ENCODE measurements around the gene ZNF469. TPM values are rescaled to one million over a fixed set of nuclear protein-coding genes. Genes with fewer than 3 reads are reported as not detected.

Gene ZNF469
- total and polyA plus RNA-seq, 4 donors: 0.04 to 0.50 (median 0.36) TPM

DNA sequence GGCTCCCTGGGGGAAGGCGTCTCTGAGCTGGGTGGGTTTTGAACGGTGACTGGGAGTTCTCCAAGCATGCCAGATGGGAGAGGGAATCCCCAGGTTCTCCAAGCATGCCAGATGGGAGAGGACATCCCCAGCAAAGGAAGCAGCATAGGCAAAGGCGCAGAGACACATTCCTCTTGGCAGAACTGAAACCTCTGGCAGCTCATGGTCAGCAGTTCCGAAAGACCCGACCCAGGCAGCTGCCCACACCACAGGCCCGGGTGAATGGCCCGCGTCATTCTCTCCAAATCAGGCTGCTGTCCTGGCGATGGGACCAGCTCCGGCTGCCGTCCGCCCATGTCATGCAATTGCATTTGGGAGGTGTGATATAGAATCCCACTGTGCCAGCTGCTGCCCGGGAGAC lies 8.0 kb downstream of the ZNF469 start:
- TF ChIP-seq, protein P1, sequence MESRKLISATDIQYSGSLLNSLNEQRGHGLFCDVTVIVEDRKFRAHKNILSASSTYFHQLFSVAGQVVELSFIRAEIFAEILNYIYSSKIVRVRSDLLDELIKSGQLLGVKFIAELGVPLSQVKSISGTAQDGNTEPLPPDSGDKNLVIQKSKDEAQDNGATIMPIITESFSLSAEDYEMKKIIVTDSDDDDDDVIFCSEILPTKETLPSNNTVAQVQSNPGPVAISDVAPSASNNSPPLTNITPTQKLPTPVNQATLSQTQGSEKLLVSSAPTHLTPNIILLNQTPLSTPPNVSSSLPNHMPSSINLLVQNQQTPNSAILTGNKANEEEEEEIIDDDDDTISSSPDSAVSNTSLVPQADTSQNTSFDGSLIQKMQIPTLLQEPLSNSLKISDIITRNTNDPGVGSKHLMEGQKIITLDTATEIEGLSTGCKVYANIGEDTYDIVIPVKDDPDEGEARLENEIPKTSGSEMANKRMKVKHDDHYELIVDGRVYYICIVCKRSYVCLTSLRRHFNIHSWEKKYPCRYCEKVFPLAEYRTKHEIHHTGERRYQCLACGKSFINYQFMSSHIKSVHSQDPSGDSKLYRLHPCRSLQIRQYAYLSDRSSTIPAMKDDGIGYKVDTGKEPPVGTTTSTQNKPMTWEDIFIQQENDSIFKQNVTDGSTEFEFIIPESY (IDR thresholded peaks at IDR 0.05): no peak
- Histone ChIP-seq H3K9me3 (ENCODE audit: control insufficient read depth in 4 of 4, low read length in 3 of 4) (no peaks in the 10 kb centered on the region), H3K9ac (ENCODE audit: low read depth in 1 of 2, low read length in 2 of 2) (no peak overlapping the region), H3K27ac (ENCODE audit: low read depth in 1 of 2, low read length in 2 of 2) (no peak overlapping the region), H3K4me3 (ENCODE audit: low read depth in 1 of 3, low read length in 3 of 3) (no peak overlapping the region), H3K4me1 (ENCODE audit: control insufficient read depth in 4 of 4, insufficient read depth in 4 of 4, low read length in 3 of 4) (no peaks in the 10 kb centered on the region), H3K27me3 (ENCODE audit: control insufficient read depth in 4 of 4, insufficient read depth in 4 of 4, low read length in 3 of 4) (peaks cover 0 to 3% (median 0%) of the 10 kb centered on the region in 4 donors), H3K36me3 (ENCODE audit: control insufficient read depth in 4 of 4, insufficient read depth in 3 of 4, low read depth in 1 of 4, low read length in 3 of 4) (no peaks in the 10 kb centered on the region)
- DNase-seq (ENCODE audit: low spot score): no peak
- WGBS: 69% methylated on average over 13 of the region's 13 CpGs

DNA sequence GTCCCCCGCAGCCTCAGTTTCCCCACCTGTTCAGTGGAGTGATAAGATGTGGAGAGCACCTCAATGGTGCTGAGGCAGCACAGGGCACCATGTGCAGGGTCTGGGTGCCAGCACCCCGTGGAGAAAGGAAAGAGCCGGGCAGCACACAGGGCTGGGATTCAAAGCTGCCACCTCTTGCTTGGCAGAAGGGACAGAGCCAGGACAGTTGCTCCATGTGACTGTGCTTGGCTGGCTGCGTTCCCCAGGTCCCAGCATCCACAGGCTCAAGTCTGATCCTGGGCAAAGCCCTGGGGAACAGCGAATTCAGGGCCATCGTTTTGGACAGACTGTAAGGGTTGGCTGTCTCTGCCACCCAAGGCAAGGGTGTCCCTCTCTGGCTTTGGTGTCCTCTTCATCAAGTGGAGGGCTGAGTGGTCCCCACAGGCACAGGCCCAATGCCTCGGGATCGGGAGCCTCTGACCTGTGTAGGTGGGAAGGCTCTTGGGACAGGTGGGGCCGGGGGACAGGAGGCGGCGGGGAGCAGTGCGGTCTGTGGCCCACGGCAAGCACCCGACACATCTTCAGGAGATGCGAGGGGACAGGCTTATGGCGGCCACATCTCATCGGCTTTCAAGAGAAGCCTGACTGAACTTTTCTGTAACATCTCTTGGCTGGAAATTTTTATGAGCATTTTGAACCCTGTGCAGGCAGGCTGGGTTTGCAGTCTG lies 8.5 kb downstream of the ZNF469 start:
- WGBS: 81% methylated on average over 17 of the region's 17 CpGs
- Histone ChIP-seq H3K27me3 (ENCODE audit: control insufficient read depth in 4 of 4, insufficient read depth in 4 of 4, low read length in 3 of 4) (no peaks in the 10 kb centered on the region), H3K9me3 (ENCODE audit: control insufficient read depth in 4 of 4, low read length in 3 of 4) (no peaks in the 10 kb centered on the region), H3K4me1 (ENCODE audit: control insufficient read depth in 4 of 4, insufficient read depth in 4 of 4, low read length in 3 of 4) (no peaks in the 10 kb centered on the region), H3K4me3 (ENCODE audit: low read depth in 1 of 3, low read length in 3 of 3) (no peak overlapping the region), H3K36me3 (ENCODE audit: control insufficient read depth in 4 of 4, insufficient read depth in 3 of 4, low read depth in 1 of 4, low read length in 3 of 4) (no peaks in the 10 kb centered on the region), H3K27ac (ENCODE audit: low read depth in 1 of 2, low read length in 2 of 2) (no peak overlapping the region), H3K9ac (ENCODE audit: low read depth in 1 of 2, low read length in 2 of 2) (no peak overlapping the region)
- no peak for DNase-seq (ENCODE audit: low spot score)
- TF ChIP-seq RAD21 (IDR thresholded peaks at IDR 0.05) (no peak), TAF1 (conservative IDR thresholded peaks at IDR 0.05) (no peak), GABPA (IDR thresholded peaks at IDR 0.05 in 1 of 2, conservative IDR thresholded peaks at IDR 0.05 in 1 of 2) (no peak), SP1 (IDR thresholded peaks at IDR 0.05) (no peak)
- TF ChIP-seq, protein P2, sequence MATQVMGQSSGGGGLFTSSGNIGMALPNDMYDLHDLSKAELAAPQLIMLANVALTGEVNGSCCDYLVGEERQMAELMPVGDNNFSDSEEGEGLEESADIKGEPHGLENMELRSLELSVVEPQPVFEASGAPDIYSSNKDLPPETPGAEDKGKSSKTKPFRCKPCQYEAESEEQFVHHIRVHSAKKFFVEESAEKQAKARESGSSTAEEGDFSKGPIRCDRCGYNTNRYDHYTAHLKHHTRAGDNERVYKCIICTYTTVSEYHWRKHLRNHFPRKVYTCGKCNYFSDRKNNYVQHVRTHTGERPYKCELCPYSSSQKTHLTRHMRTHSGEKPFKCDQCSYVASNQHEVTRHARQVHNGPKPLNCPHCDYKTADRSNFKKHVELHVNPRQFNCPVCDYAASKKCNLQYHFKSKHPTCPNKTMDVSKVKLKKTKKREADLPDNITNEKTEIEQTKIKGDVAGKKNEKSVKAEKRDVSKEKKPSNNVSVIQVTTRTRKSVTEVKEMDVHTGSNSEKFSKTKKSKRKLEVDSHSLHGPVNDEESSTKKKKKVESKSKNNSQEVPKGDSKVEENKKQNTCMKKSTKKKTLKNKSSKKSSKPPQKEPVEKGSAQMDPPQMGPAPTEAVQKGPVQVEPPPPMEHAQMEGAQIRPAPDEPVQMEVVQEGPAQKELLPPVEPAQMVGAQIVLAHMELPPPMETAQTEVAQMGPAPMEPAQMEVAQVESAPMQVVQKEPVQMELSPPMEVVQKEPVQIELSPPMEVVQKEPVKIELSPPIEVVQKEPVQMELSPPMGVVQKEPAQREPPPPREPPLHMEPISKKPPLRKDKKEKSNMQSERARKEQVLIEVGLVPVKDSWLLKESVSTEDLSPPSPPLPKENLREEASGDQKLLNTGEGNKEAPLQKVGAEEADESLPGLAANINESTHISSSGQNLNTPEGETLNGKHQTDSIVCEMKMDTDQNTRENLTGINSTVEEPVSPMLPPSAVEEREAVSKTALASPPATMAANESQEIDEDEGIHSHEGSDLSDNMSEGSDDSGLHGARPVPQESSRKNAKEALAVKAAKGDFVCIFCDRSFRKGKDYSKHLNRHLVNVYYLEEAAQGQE (IDR thresholded peaks at IDR 0.05): no peak
- TF ChIP-seq, protein P3, sequence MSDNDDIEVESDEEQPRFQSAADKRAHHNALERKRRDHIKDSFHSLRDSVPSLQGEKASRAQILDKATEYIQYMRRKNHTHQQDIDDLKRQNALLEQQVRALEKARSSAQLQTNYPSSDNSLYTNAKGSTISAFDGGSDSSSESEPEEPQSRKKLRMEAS (IDR thresholded peaks at IDR 0.05): no peak
- TF ChIP-seq, protein P1 (IDR thresholded peaks at IDR 0.05): no peak

DNA sequence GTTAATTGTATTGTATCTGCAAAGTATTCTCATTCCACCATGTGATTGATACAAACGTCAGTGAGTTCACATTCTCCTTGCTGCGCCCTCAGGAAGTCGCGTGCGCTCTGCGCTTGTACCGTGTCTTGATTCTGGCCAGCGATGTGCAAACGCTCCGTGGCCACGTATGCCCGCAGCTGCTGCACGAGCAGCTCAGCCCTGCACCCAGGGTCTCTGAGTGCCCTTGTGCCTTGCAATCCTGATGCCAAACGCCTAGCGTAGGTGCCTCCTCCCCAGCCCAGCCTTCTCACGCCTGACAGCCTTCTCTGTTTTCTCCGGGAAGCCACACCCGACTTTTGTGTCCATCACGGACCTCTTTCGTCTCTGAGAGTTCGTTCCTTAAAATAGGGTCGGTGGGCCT lies 9.4 kb downstream of the ZNF469 start:
- no peak for DNase-seq (ENCODE audit: low spot score)
- 83% methylated on average over 22 of the region's 22 CpGs for WGBS

More for the DNA sequence above, 9.4 kb downstream of the ZNF469 start:
- no peak overlapping the region for H3K27ac ChIP-seq (ENCODE audit: low read depth in 1 of 2, low read length in 2 of 2)
- no peaks in the 10 kb centered on the region for H3K9me3 ChIP-seq (ENCODE audit: control insufficient read depth in 4 of 4, low read length in 3 of 4)
- H3K27me3 ChIP-seq (ENCODE audit: control insufficient read depth in 4 of 4, insufficient read depth in 4 of 4, low read length in 3 of 4): no peaks in the 10 kb centered on the region
- no peaks in the 10 kb centered on the region for H3K4me1 ChIP-seq (ENCODE audit: control insufficient read depth in 4 of 4, insufficient read depth in 4 of 4, low read length in 3 of 4)
- no peaks in the 10 kb centered on the region for H3K36me3 ChIP-seq (ENCODE audit: control insufficient read depth in 4 of 4, insufficient read depth in 3 of 4, low read depth in 1 of 4, low read length in 3 of 4)
- H3K4me3 ChIP-seq (ENCODE audit: low read depth in 1 of 3, low read length in 3 of 3): no peak overlapping the region
- no peak overlapping the region for H3K9ac ChIP-seq (ENCODE audit: low read depth in 1 of 2, low read length in 2 of 2)
- TF ChIP-seq, protein P4, sequence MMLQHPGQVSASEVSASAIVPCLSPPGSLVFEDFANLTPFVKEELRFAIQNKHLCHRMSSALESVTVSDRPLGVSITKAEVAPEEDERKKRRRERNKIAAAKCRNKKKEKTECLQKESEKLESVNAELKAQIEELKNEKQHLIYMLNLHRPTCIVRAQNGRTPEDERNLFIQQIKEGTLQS (IDR thresholded peaks at IDR 0.05): no peak
- TF ChIP-seq GABPA (IDR thresholded peaks at IDR 0.05 in 1 of 2, conservative IDR thresholded peaks at IDR 0.05 in 1 of 2) (no peak), RXRA (IDR thresholded peaks at IDR 0.05) (no peak)
- TF ChIP-seq, protein P3 (IDR thresholded peaks at IDR 0.05): no peak
